CD14-positive monocyte (primary cell): Measurements from ENCODE around the gene CACNA1C. TPM values are rescaled to one million over a fixed set of nuclear protein-coding genes. Genes with fewer than 3 reads are reported as not detected.

Experiments
- DNase-seq, 3 donors: peaks; one replicate each; pipeline ENCODE4 v3.0.0-alpha.2; 2011 to 2022
- H2AFZ ChIP-seq: 2 replicates; pipeline ENCODE4 v1.6.0; 2012; ENCODE audit warnings: mild to moderate bottlenecking, low read depth, low read length, inconsistent platforms; ENCODE audit not compliant: insufficient read depth, poor library complexity, severe bottlenecking
- H3K27ac ChIP-seq, 2 donors: 1 replicate in 1 of 2; 2 replicates in 1 of 2; pipeline ENCODE4 v1.5.1; 2012 to 2013; ENCODE audit warnings: low read length in 2 of 2, control low read depth in 1 of 2, inconsistent platforms in 1 of 2, low read depth in 1 of 2, mild to moderate bottlenecking in 1 of 2
- H3K27me3 ChIP-seq, 2 donors: one replicate each; pipeline versions ENCODE4 v1.6.0 to v1.6.1; 2011 to 2013; ENCODE audit warnings: low read length in 2 of 2; ENCODE audit not compliant: control insufficient read depth in 2 of 2, insufficient read depth in 2 of 2
- H3K36me3 ChIP-seq, 2 donors: replicated peaks in 1 of 2; 1 replicate in 1 of 2; 2 replicates in 1 of 2; pipeline versions ENCODE4 v1.5.1 to v1.6.1; 2012 to 2013; ENCODE audit warnings: low read length in 2 of 2, control low read depth in 1 of 2, inconsistent platforms in 1 of 2, mild to moderate bottlenecking in 1 of 2; ENCODE audit not compliant: insufficient read depth in 2 of 2, control insufficient read depth in 1 of 2
- H3K4me1 ChIP-seq, 2 donors: 1 replicate in 1 of 2; 2 replicates in 1 of 2; pipeline versions ENCODE4 v1.5.1 to v1.6.1; 2012 to 2013; ENCODE audit warnings: low read length in 2 of 2, control low read depth in 1 of 2, inconsistent platforms in 1 of 2, mild to moderate bottlenecking in 1 of 2, moderate library complexity in 1 of 2; ENCODE audit not compliant: insufficient read depth in 2 of 2, control insufficient read depth in 1 of 2
- H3K4me2 ChIP-seq: replicated peaks from 2 replicates; pipeline ENCODE3; 2012; ENCODE audit warnings: low read length, moderate library complexity, mild to moderate bottlenecking; ENCODE audit not compliant: poor library complexity, severe bottlenecking; ENCODE audit errors: extremely low read depth
- H3K4me3 ChIP-seq, 3 experiments: fragments of 200-600 bp in 1 of 3; sonication (generic) in 1 of 3; replicated peaks in 1 of 3; 1 replicate in 2 of 3; 2 replicates in 1 of 3; pipeline ENCODE4 v1.5.1; 2011 to 2013; ENCODE audit warnings: low read length in 3 of 3, mild to moderate bottlenecking in 3 of 3, control low read depth in 2 of 3, low read depth in 2 of 3, inconsistent platforms in 1 of 3, moderate library complexity in 1 of 3
- H3K79me2 ChIP-seq: 2 replicates; pipeline ENCODE4 v1.6.0; 2012; ENCODE audit warnings: mild to moderate bottlenecking, control low read depth, inconsistent platforms, low read length, moderate library complexity; ENCODE audit not compliant: insufficient read depth
- H3K9ac ChIP-seq: 2 replicates; pipeline ENCODE4 v1.6.0; 2017; ENCODE audit warnings: low read length, mild to moderate bottlenecking; ENCODE audit not compliant: insufficient read depth, poor library complexity, severe bottlenecking
- H3K9me3 ChIP-seq, 2 donors: replicated peaks in 1 of 2; 1 replicate in 1 of 2; 2 replicates in 1 of 2; pipeline versions ENCODE4 v1.5.1 to v1.6.1; 2012 to 2013; ENCODE audit warnings: low read length in 2 of 2, control low read depth in 1 of 2; ENCODE audit not compliant: control insufficient read depth in 1 of 2, insufficient read depth in 1 of 2
- H4K20me1 ChIP-seq: 2 replicates; pipeline ENCODE4 v1.6.0; 2012; ENCODE audit warnings: mild to moderate bottlenecking, low read length, control low read depth, moderate library complexity; ENCODE audit not compliant: insufficient read depth
- H3K27ac Mint-ChIP-seq, 7 donors: one replicate each; pipeline ENCODE4 v1.8.0; 2020; ENCODE audit warnings: mild to moderate bottlenecking in 7 of 7, mixed read lengths in 7 of 7, moderate library complexity in 6 of 7, inconsistent platforms in 2 of 7
- H3K27me3 Mint-ChIP-seq, 3 donors: one replicate each; pipeline ENCODE4 v1.8.0; 2021 to 2022; ENCODE audit warnings: low read depth in 3 of 3, mild to moderate bottlenecking in 3 of 3, mixed read lengths in 3 of 3, moderate library complexity in 3 of 3, inconsistent platforms in 1 of 3
- H3K36me3 Mint-ChIP-seq, 2 donors: one replicate each; pipeline ENCODE4 v1.8.0; 2020; ENCODE audit warnings: mixed read lengths in 2 of 2, inconsistent platforms in 1 of 2, mild to moderate bottlenecking in 1 of 2
- H3K4me1 Mint-ChIP-seq: one replicate; pipeline ENCODE4 v1.8.0; 2020; ENCODE audit warnings: mild to moderate bottlenecking, mixed read lengths
- H3K4me3 Mint-ChIP-seq, 2 donors: one replicate each; pipeline ENCODE4 v1.8.0; 2020; ENCODE audit warnings: mild to moderate bottlenecking in 2 of 2, mixed read lengths in 2 of 2, moderate library complexity in 1 of 2
- H3K9me3 Mint-ChIP-seq, 7 donors: one replicate each; pipeline ENCODE4 v1.8.0; 2020 to 2022; ENCODE audit warnings: mixed read lengths in 7 of 7, mild to moderate bottlenecking in 6 of 7, moderate library complexity in 6 of 7, inconsistent platforms in 2 of 7
- WGBS: methylation state at CpG from one replicate; pipeline ENCODE4 v1.1.5; 2013; ENCODE audit warnings: missing lambda C conversion rate; ENCODE audit not compliant: insufficient coverage; 5-methylcytosine and 5-hydroxymethylcytosine counted together
- intact Hi-C, 2 donors: fragments of 100-400 bp; cut with micrococcal nuclease; formaldehyde crosslinking; loops; one replicate each; pipeline versions ENCODE4 v1.15.0 to v1.15.1; 2023
- polyA plus RNA-seq, 3 donors: library from polyadenylated mRNA; depleted of rRNA in 1 of 3; unstranded in 2 of 3; stranded (reverse) in 1 of 3; fragments of 300-500 nt in 2 of 3; fragments of >200 nt in 1 of 3; fragmentation: Illumina TruSeq in 2 of 3; gene quantifications; 1 replicate in 2 of 3; 2 replicates in 1 of 3; pipeline ENCODE4 v1.2.3, GENCODE V29; 2012 to 2021
- TF ChIP-seq, protein P1 (sequence below): fragments of 200-600 bp; IDR thresholded peaks from one replicate; pipeline ENCODE4 v1.8.0; 2022; ENCODE audit warnings: antibody characterized with exemption, mild to moderate bottlenecking

Gene CACNA1C
- polyA plus RNA-seq, 3 donors: not detected

DNA sequence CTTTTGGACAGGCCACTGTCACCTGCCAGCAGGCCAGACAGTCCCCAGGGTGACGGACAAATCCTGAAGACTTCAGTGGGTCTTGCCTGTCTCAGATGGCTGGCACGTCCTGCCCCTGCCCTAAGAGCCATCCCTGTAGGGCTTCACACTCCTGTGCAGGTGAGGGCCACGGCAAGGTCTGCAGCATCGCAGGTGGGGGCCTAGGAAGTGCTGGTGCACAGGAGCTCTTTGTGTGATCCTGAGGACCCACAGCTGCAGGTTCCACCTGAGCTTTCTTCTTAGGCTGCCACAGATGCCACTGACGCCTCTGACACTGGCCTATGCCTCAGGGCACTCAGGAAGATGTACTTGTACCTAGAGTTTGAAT is 633.5 kb downstream of the CACNA1C start:
- H3K27ac ChIP-seq: no peak overlapping the region
- H3K4me3 ChIP-seq: no peak overlapping the region
- Mint-ChIP-seq H3K4me3 (no peak overlapping the region), H3K4me1 (peaks cover 12% of the 10 kb centered on the region), H3K9me3 (peaks cover 0 to 2% (median 0%) of the 10 kb centered on the region in 7 donors), H3K27me3 (peaks cover 7 to 17% (median 13%) of the 10 kb centered on the region in 3 donors), H3K36me3 (no peaks in the 10 kb centered on the region), H3K27ac (no peak overlapping the region)
- no peak overlapping the region for H2AFZ ChIP-seq
- H3K9ac ChIP-seq: no peak overlapping the region
- no peaks in the 10 kb centered on the region for H4K20me1 ChIP-seq
- no peaks in the 10 kb centered on the region for H3K36me3 ChIP-seq
- intact Hi-C loops: no loop called here
- no peaks in the 10 kb centered on the region for H3K27me3 ChIP-seq
- H3K4me2 ChIP-seq: no peak overlapping the region
- no peak for DNase-seq
- no peaks in the 10 kb centered on the region for H3K79me2 ChIP-seq
- H3K4me1 ChIP-seq: peaks cover 7 to 16% of the 10 kb centered on the region in 2 donors
- TF ChIP-seq, protein P1, sequence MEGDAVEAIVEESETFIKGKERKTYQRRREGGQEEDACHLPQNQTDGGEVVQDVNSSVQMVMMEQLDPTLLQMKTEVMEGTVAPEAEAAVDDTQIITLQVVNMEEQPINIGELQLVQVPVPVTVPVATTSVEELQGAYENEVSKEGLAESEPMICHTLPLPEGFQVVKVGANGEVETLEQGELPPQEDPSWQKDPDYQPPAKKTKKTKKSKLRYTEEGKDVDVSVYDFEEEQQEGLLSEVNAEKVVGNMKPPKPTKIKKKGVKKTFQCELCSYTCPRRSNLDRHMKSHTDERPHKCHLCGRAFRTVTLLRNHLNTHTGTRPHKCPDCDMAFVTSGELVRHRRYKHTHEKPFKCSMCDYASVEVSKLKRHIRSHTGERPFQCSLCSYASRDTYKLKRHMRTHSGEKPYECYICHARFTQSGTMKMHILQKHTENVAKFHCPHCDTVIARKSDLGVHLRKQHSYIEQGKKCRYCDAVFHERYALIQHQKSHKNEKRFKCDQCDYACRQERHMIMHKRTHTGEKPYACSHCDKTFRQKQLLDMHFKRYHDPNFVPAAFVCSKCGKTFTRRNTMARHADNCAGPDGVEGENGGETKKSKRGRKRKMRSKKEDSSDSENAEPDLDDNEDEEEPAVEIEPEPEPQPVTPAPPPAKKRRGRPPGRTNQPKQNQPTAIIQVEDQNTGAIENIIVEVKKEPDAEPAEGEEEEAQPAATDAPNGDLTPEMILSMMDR: no peak
- 100% methylated on average over 5 of the region's 5 CpGs for WGBS
- H3K9me3 ChIP-seq: no peaks in the 10 kb centered on the region

DNA sequence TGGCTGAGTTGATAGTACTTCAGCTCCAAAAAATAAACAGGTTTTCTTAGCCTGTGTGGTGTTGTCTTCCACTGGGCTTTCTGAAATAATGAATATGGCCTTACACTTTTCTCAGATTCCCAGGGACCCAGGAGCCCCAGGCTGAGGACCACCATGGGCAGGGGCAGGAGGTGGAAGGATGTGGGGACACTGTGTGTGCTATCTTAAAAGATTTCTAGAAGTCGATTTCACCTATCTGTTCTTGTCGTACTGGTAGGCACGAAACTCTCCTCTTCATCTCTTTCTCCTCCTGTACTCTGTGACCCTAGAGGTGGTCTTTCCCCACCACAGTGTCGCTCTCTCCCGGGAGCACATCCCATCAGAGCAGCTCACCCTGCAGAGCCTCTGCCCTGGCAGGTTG is 634.3 kb downstream of the CACNA1C start:
- peaks cover 17% of the 10 kb centered on the region for H3K4me1 Mint-ChIP-seq
- no peak overlapping the region for H3K27ac Mint-ChIP-seq

More for the DNA sequence above, 634.3 kb downstream of the CACNA1C start:
- Histone ChIP-seq H3K4me2 (no peak overlapping the region), H3K79me2 (no peaks in the 10 kb centered on the region), H3K4me1 (peaks cover 13 to 24% of the 10 kb centered on the region in 2 donors), H3K27ac (no peak overlapping the region), H2AFZ (no peak overlapping the region), H3K4me3 (no peak overlapping the region), H4K20me1 (no peaks in the 10 kb centered on the region), H3K36me3 (no peaks in the 10 kb centered on the region), H3K27me3 (peaks cover 3% of the 10 kb centered on the region in 2 donors), H3K9ac (no peak overlapping the region), H3K9me3 (no peaks in the 10 kb centered on the region)
- H3K4me3 Mint-ChIP-seq: no peak overlapping the region
- DNase-seq: no peak
- H3K27me3 Mint-ChIP-seq: peaks cover 11 to 21% (median 19%) of the 10 kb centered on the region in 3 donors
- H3K36me3 Mint-ChIP-seq: no peaks in the 10 kb centered on the region
- intact Hi-C loops: no loop called here
- H3K9me3 Mint-ChIP-seq: peaks cover 0 to 2% (median 0%) of the 10 kb centered on the region in 7 donors
- TF ChIP-seq, protein P1: no peak
- 85% methylated on average over 4 of the region's 5 CpGs for WGBS
